ENCODE data around the gene PALLD.

Gene PALLD

DNA sequence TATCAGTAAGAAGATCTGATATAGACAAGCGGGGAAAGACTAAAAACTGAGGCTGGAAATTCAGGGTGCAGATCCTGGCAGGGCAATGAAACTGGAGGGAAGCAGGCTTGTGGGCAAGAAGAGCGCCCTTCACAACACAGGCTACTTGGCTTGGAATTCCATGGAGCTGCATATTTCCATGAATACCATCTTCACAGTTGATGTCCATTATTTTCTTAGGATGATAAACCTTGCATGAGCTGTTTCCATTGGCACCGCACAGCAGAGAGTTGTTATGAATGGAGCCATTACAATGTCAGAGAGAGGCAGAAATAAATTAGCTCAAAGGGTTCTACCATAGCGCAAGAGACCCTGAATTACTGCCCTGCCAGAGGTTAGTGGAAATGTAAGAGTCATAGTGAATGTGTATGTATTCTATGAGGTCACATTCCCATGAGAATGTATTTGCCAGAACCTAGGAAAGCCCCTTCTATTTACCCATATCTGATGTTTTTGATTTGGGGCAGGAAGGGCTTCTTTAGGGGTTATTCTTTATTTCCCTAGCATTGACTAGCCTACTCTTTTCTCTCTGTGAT is 215.6 kb downstream of the PALLD start:
- no peak overlapping the region for H3K27ac ChIP-seq
- TF ChIP-seq, protein P1, sequence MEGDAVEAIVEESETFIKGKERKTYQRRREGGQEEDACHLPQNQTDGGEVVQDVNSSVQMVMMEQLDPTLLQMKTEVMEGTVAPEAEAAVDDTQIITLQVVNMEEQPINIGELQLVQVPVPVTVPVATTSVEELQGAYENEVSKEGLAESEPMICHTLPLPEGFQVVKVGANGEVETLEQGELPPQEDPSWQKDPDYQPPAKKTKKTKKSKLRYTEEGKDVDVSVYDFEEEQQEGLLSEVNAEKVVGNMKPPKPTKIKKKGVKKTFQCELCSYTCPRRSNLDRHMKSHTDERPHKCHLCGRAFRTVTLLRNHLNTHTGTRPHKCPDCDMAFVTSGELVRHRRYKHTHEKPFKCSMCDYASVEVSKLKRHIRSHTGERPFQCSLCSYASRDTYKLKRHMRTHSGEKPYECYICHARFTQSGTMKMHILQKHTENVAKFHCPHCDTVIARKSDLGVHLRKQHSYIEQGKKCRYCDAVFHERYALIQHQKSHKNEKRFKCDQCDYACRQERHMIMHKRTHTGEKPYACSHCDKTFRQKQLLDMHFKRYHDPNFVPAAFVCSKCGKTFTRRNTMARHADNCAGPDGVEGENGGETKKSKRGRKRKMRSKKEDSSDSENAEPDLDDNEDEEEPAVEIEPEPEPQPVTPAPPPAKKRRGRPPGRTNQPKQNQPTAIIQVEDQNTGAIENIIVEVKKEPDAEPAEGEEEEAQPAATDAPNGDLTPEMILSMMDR (conservative IDR thresholded peaks at IDR 0.05): no peak

DNA sequence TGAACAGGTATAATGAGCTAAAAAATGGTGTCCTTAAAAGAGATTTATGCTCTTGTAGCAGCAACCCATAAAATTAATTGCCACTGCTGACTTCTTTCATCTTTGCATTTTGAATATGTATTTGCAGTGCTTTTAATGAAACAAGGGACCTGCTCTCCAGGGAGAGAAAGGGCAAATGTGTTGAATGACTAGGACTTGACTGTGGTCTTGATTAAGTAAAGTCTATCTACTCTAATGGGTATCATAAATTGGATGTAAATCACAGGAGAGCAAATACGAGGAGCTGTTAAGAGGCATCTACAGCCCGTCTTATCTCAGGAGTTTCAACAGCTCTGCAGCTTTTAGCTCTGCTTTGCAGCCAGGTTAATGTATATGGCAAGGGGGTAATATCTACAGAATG is 216.4 kb downstream of the PALLD start:
- TF ChIP-seq, protein P1 (conservative IDR thresholded peaks at IDR 0.05): no peak
- no peak overlapping the region for H3K27ac ChIP-seq

DNA sequence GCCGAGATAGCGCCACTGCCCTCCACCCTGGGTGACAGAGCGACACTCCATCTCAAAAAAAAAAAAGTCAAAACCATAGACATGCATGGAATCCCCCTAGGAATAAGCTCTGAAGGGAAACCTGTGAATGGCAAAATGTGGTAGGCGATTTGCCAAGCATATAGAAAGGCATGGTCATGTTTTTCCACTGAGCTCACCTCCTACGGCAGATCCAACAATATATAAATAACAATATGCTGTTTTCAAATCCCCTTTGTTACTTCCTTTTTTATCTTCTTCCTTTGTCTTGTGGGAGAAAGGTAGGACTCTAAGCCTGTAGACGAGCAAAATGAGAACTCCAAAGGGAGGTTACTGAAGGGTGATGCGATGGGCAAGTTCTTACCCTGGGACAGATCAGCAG is 219.0 kb downstream of the PALLD start:
- H3K27ac ChIP-seq: no peak overlapping the region
- TF ChIP-seq, protein P1 (conservative IDR thresholded peaks at IDR 0.05): no peak

DNA sequence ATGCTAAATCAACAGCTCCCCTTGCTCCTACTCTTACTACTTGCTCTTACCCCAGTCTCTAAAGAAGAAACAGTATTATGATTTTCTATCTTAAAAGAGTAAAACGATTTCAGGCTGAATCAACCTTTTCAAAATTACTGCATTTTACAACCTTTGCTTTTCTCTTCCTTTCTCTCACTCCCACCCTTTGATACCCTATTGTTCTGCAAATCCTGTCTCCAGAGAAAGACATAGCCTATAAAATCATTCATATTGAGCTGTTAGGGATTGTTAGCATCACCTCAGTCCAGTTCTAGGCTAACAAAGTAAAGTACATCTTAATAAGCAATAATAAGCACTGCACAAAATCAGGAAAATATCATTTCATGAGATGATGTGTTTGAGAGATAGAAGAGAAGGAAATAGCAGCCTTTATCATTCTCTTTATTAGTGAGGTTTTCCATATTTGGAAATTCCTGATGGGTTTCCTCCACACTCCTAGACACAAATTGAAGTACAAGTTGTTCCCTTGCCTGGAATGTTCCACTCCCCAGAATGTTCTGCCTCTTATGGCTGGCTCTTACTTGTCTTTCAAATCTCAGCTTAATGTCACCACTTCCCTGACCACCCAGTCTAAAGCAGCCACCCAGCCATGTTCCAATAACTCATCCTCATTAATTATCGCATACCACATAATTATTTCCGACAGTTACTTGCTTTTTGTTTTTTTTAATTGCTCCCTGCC is 219.7 kb downstream of the PALLD start:
- TF ChIP-seq, protein P1 (conservative IDR thresholded peaks at IDR 0.05): no peak
- H3K27ac ChIP-seq: no peak overlapping the region

DNA sequence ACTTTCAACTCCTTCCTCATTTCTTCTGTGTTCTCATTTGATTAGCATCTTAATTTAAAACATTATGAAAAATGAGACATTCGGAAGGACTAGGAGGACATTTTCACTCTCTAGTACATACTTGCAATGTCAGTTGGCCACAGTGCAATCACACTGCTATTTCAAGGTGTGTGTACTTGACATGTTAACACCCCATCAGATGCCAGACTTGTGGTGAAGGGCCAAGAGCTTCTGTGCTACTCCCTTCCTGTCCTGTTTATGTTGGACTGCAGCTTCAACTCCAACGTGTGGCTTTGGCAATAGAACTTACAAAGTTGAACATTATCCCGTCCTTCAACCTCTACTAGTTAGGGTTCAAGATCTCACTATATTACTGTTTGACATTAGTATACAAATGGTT is 221.0 kb downstream of the PALLD start:
- TF ChIP-seq, protein P1 (conservative IDR thresholded peaks at IDR 0.05): no peak
- H3K27ac ChIP-seq: no peak overlapping the region

DNA sequence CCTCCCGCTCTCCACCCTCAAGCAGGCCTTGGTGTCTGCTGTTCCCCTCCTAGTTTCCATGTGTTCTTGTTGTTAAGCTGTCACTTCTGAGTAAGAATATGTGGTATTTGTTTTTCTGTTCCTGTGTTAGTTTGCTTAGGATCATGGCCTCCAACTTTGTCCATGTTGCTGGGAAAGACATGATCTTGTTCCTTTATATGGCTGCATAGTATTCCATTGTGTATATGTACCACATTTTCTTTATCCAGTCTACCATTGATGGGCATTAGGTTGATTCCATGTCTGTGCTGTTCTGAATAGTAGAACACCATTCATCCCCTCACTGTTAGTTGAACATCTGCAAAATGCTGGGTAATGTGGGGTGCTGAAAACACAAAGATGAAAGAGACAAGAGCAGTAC is 222.9 kb downstream of the PALLD start:
- H3K27ac ChIP-seq: no peak overlapping the region
- TF ChIP-seq, protein P1 (conservative IDR thresholded peaks at IDR 0.05): no peak

DNA sequence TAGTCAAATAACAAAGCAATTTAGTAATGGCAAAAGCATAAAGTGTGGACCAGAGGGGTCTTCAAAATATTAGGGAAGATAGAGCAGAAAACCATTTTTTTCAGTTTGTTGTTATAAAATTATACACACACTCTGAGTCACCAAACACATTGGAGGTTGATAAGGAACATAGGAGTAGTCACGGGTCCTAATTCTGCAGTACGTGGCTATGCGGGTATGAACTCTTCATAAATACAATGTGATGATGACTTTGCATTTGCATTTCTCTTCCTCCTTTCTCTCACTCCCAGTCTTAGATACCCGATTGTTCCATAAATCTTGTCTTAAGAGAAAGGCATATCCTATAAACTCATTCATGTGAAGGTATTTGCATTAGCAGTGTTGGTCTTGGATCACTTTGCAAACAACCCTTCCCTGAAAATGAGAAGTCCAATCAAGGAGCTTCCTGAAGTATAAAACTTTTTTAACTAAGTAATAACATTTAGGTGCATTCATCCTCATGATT is 223.6 kb downstream of the PALLD start:
- no peak overlapping the region for H3K27ac ChIP-seq
- TF ChIP-seq, protein P1 (conservative IDR thresholded peaks at IDR 0.05): no peak
